HepG2 (cell line): Measurements from ENCODE around the gene HBM. TPM values are rescaled to one million over a fixed set of nuclear protein-coding genes. Genes with fewer than 3 reads are reported as not detected.
A peak's percentile ranks its signal among the peaks of the same experiment; 100 is the strongest.
"Not testable (repeated sequence)": the region's sequence is repeated elsewhere in the genome, so short reads cannot be mapped to it uniquely, and the experiment has no call there.

ENCODE experiments used
- ATAC-seq: fragments of 200-7000 bp; cut with Tn5 transposase; 3 replicates; pipeline ENCODE4 v1.9.1; 2020; ENCODE audit warnings: mild to moderate bottlenecking, moderate library complexity
- BruUV-seq: library from RNA; stranded (reverse); fragments of 400-500 nt; replicated peaks from 2 replicates; lab custom pipeline; 2021; lab: Mats Ljungman, UMichigan
- CTCF ChIA-PET: fragments of 300-600 bp; formaldehyde crosslinking; extraction: SDS; loops from one replicate; lab custom pipeline; 2021; ENCODE audit warnings: low total read pairs, inconsistent platforms, low intra/inter-chr PET ratio; lab: Yijun Ruan, JAX
- POLR2A ChIA-PET: fragments of 350-600 bp; sonication (Branson Sonifier 250); formaldehyde crosslinking; loops from one replicate; lab custom pipeline; 2020; ENCODE audit warnings: antibody characterized with exemption, inconsistent platforms; lab: Yijun Ruan, JAX
- DNase-seq: peaks from one replicate; pipeline ENCODE4 v3.0.0-alpha.2; 2015; ENCODE audit warnings: low spot score
- FAIRE-seq: peaks from 3 replicates; lab custom pipeline; 2011; peaks lifted over from hg19 to GRCh38; lab: Jason Lieb, UNC
- H2AFZ ChIP-seq: one replicate; pipeline ENCODE4 v1.6.1; 2011; ENCODE audit warnings: low read length, inconsistent platforms
- H3K27ac ChIP-seq: fragments of 300-600 bp; 3 replicates; pipeline ENCODE4 v1.8.0; 2011; ENCODE audit warnings: mixed run types, mild to moderate bottlenecking, mixed read lengths, low read length, inconsistent platforms; ENCODE audit not compliant: insufficient read depth; ENCODE audit errors: extremely low read length
- H3K27me3 ChIP-seq, 2 experiments: fragments of 200-600 bp in 1 of 2; 2 replicates in 1 of 2; 3 replicates in 1 of 2; pipeline versions ENCODE4 v1.6.0 to v1.8.0; 2011; ENCODE audit warnings: low read length in 2 of 2, mild to moderate bottlenecking in 2 of 2, moderate library complexity in 2 of 2, inconsistent platforms in 1 of 2; ENCODE audit not compliant: insufficient read depth in 2 of 2, control insufficient read depth in 1 of 2
- H3K36me3 ChIP-seq, 2 experiments: fragments of 200-600 bp in 1 of 2; replicated peaks in 1 of 2; 2 replicates in 1 of 2; 3 replicates in 1 of 2; pipeline versions ENCODE4 v1.5.1 to v1.8.0; 2011; ENCODE audit warnings: low read length in 2 of 2, inconsistent platforms in 1 of 2; ENCODE audit not compliant: insufficient read depth in 2 of 2, control insufficient read depth in 1 of 2
- H3K4me1 ChIP-seq: 2 replicates; pipeline ENCODE4 v1.5.1; 2012; ENCODE audit warnings: low read length, inconsistent platforms; ENCODE audit not compliant: insufficient read depth
- H3K4me2 ChIP-seq: 2 replicates; pipeline ENCODE4 v1.6.0; 2011; ENCODE audit warnings: low read depth, low read length, inconsistent platforms
- H3K4me3 ChIP-seq, 3 experiments: fragments of 200-600 bp in 1 of 3; sonication (generic), shearing (Covaris generic) in 1 of 3; replicated peaks in 1 of 3; 2 replicates each; pipeline ENCODE4 v1.5.1; 2011 to 2016; ENCODE audit warnings: low read length in 3 of 3, inconsistent platforms in 2 of 3, low read depth in 2 of 3, mild to moderate bottlenecking in 2 of 3, control low read depth in 1 of 3, mixed read lengths in 1 of 3; ENCODE audit not compliant: insufficient read depth in 1 of 3
- H3K79me2 ChIP-seq: one replicate; pipeline ENCODE4 v1.6.1; 2011; ENCODE audit warnings: low read length, inconsistent platforms; ENCODE audit not compliant: insufficient read depth
- H3K9ac ChIP-seq: 2 replicates; pipeline ENCODE4 v1.6.0; 2011; ENCODE audit warnings: mild to moderate bottlenecking, low read depth, low read length, inconsistent platforms; ENCODE audit not compliant: insufficient read depth
- H3K9me3 ChIP-seq: 2 replicates; pipeline ENCODE4 v1.5.1; 2012; ENCODE audit warnings: mild to moderate bottlenecking, low read length
- H4K20me1 ChIP-seq: 2 replicates; pipeline ENCODE4 v1.6.0; 2011; ENCODE audit warnings: inconsistent platforms, mild to moderate bottlenecking, low read length, moderate library complexity; ENCODE audit not compliant: insufficient read depth
- HNF1A ChIP-seq, 2 experiments: sonication (generic) in 1 of 2; formaldehyde crosslinking in 1 of 2; IDR thresholded peaks; 2 replicates each; pipeline versions ENCODE4 v1.4.0 to v1.6.1; 2016 to 2020; ENCODE audit warnings: borderline replicate concordance in 1 of 2, low read depth in 1 of 2, mild to moderate bottlenecking in 1 of 2, missing genetic modification reagents in 1 of 2
- ZNF652 ChIP-seq: IDR thresholded peaks from 2 replicates; pipeline ENCODE4 v1.6.1; 2016; ENCODE audit warnings: low read depth, borderline replicate concordance
- WGBS: methylation state at CpG from one replicate; pipeline ENCODE4 v1.1.6; 2017; ENCODE audit warnings: low lambda C conversion rate; 5-methylcytosine and 5-hydroxymethylcytosine counted together
- in situ Hi-C: cut with HindIII; loops from 2 replicates; pipeline ENCODE4 v1.10.0; 2017; ENCODE audit warnings: low pct_unique_long_range_greater_than_20kb; ENCODE audit not compliant: extremely low pct_ligation_motif_present
- intact Hi-C: fragments of 100-400 bp; cut with micrococcal nuclease; formaldehyde crosslinking; loops from one replicate; pipeline ENCODE4 v1.10.0; 2022; ENCODE audit not compliant: unreplicated experiment
- polyA plus RNA-seq, 8 experiments: library from polyadenylated mRNA; depleted of rRNA in 3 of 8; stranded (reverse) in 7 of 8; unstranded in 1 of 8; fragments of >200 nt; fragmentation: Illumina TruSeq in 4 of 8; extraction: Trizol in 4 of 8; gene quantifications; 2 replicates each; pipeline versions ENCODE4 v1.2.1 to v1.2.3, GENCODE V29; 2011 to 2016; ENCODE audit warnings: low read depth in 4 of 8, missing spikeins in 1 of 8, mixed read lengths in 1 of 8; ENCODE audit not compliant: insufficient read depth in 1 of 8
- total RNA-seq, 5 experiments: library from RNA; depleted of rRNA; stranded (reverse); fragments of >200 nt; fragmentation: Illumina TruSeq; extraction: Trizol; gene quantifications; 2 replicates each; pipeline ENCODE4 v1.2.3, GENCODE V29; 2016; ENCODE audit warnings: low read depth in 1 of 5

HBM gene
- total and polyA plus RNA-seq, 2 of the 13 experiments (the other 11 are each of a cell fraction or from before 2014, with no cell fraction given) = not detected

GRCh38 chr16:152141-153128 is 13.3 kb upstream of the HBM start, which contains the start of gene HBZ (continued):
- no peak for TF ChIP-seq HNF1A (IDR thresholded peaks at IDR 0.05; ENCODE audit: low read depth)
- TF ChIP-seq HNF1A (CRISPR knock-in tag; IDR thresholded peaks at IDR 0.05; ENCODE audit: borderline replicate concordance) = no peak
- no peak for TF ChIP-seq ZNF652
- TF ChIP-seq, all 625 proteins: peak for 0

- H3K4me2 ChIP-seq = not testable (repeated sequence)
- ATAC-seq = peak; percentile 71
Observed at GRCh38 chr16:153129-153521, 12.7 kb upstream of the HBM start.

GRCh38 chr16:153550-154216 is 12.1 kb upstream of the HBM start:
- POLR2A ChIA-PET, H3K4me1 ChIP-seq: not testable (repeated sequence)

More at GRCh38 chr16:153129-153521, 12.7 kb upstream of the HBM start:
- in situ Hi-C loops, H3K27ac ChIP-seq, H3K36me3 ChIP-seq, H3K9me3 ChIP-seq, H3K4me1 ChIP-seq, H4K20me1 ChIP-seq, H3K4me3 ChIP-seq, POLR2A ChIA-PET, intact Hi-C loops, BruUV-seq, H3K9ac ChIP-seq, CTCF ChIA-PET, H2AFZ ChIP-seq, DNase-seq, H3K79me2 ChIP-seq: not testable (repeated sequence)
- peaks cover 2 to 44% of the 10 kb centered on the region in 2 experiments for H3K27me3 ChIP-seq
- 9% methylated on average over 4 of the region's 6 CpGs for WGBS
- FAIRE-seq = peak; percentile 56

More at GRCh38 chr16:153550-154216, 12.1 kb upstream of the HBM start:
- H3K4me3 ChIP-seq, BruUV-seq, in situ Hi-C loops, H3K4me2 ChIP-seq, H3K36me3 ChIP-seq, CTCF ChIA-PET, DNase-seq, H3K9me3 ChIP-seq, H3K27ac ChIP-seq, H3K9ac ChIP-seq, H3K79me2 ChIP-seq, H4K20me1 ChIP-seq, FAIRE-seq, H2AFZ ChIP-seq, ATAC-seq, intact Hi-C loops: not testable (repeated sequence)
- no CpG with 5 or more reads among the region's 74 CpGs for WGBS
- peaks cover 2 to 43% of the 10 kb centered on the region in 2 experiments for H3K27me3 ChIP-seq
